WTC11 (cell line): ENCODE measurements around the gene COBL. TPM values are rescaled to one million over a fixed set of nuclear protein-coding genes. Genes with fewer than 3 reads are reported as not detected.
A peak's percentile ranks its signal among the peaks of the same experiment; 100 is the strongest.

Source experiments
- ATAC-seq: fragments of 200-7000 bp; cut with Tn5 transposase; 2 replicates; pipeline ENCODE4 v1.10.0; 2021; ENCODE audit warnings: mild to moderate bottlenecking, moderate library complexity
- CTCF ChIA-PET: fragments of 300-600 bp; sonication (Branson Sonifier 250); formaldehyde crosslinking; loops from one replicate; lab custom pipeline; 2021; ENCODE audit warnings: antibody characterized with exemption; lab: Charles Lee
- POLR2A ChIA-PET: fragments of 350-600 bp; sonication (Branson Sonifier 250); formaldehyde crosslinking; loops from one replicate; lab custom pipeline; 2021; ENCODE audit warnings: antibody characterized with exemption; lab: Charles Lee
- DNase-seq: peaks from one replicate; pipeline ENCODE4 v3.0.0; 2021; ENCODE audit warnings: low spot score
- H3K27ac Mint-ChIP-seq: 2 replicates; pipeline ENCODE4 v1.8.0; 2021; ENCODE audit warnings: mixed read lengths
- H3K27me3 Mint-ChIP-seq: 2 replicates; pipeline ENCODE4 v1.8.0; 2021; ENCODE audit warnings: low read depth, mild to moderate bottlenecking, moderate library complexity, mixed read lengths
- H3K36me3 Mint-ChIP-seq: 2 replicates; pipeline ENCODE4 v1.8.0; 2021; ENCODE audit warnings: mixed read lengths
- H3K4me1 Mint-ChIP-seq: 2 replicates; pipeline ENCODE4 v1.8.0; 2022; ENCODE audit warnings: mixed read lengths
- H3K4me3 Mint-ChIP-seq: 2 replicates; pipeline ENCODE4 v1.8.0; 2021; ENCODE audit warnings: mild to moderate bottlenecking, moderate library complexity, mixed read lengths
- H3K9me3 Mint-ChIP-seq: 2 replicates; pipeline ENCODE4 v1.8.0; 2021; ENCODE audit warnings: mixed read lengths
- ARID4B ChIP-seq: sonication (generic); formaldehyde crosslinking; IDR thresholded peaks from 2 replicates; pipeline ENCODE4 v1.8.0; 2023; ENCODE audit warnings: missing genetic modification reagents, mild to moderate bottlenecking, borderline replicate concordance
- E2F5 ChIP-seq: sonication (generic); formaldehyde crosslinking; IDR thresholded peaks from 2 replicates; pipeline ENCODE4 v1.8.1; 2022; ENCODE audit warnings: mild to moderate bottlenecking, moderate library complexity, missing genetic modification reagents
- EMX1 ChIP-seq: fragments of 250-450 bp; sonication (Bioruptor Pico); IDR thresholded peaks from 2 replicates; pipeline ENCODE4 v1.8.0; 2021; ENCODE audit warnings: mild to moderate bottlenecking
- GTF2I ChIP-seq: fragments of 250-450 bp; sonication (Bioruptor Pico); conservative IDR thresholded peaks from 2 replicates; pipeline ENCODE4 v1.4.0; 2021; ENCODE audit warnings: mild to moderate bottlenecking
- HMGXB4 ChIP-seq: sonication (generic); formaldehyde crosslinking; IDR thresholded peaks from 2 replicates; pipeline ENCODE4 v1.8.1; 2023; ENCODE audit warnings: mild to moderate bottlenecking, moderate library complexity, missing genetic modification reagents
- IRF1 ChIP-seq: sonication (generic); formaldehyde crosslinking; IDR thresholded peaks from 2 replicates; pipeline ENCODE4 v1.8.0; 2023; ENCODE audit warnings: missing genetic modification reagents
- MXD4 ChIP-seq: fragments of 250-450 bp; sonication (Bioruptor Pico); IDR thresholded peaks from 2 replicates; pipeline ENCODE4 v1.8.0; 2021; ENCODE audit warnings: mild to moderate bottlenecking, moderate library complexity, borderline replicate concordance
- NFYB ChIP-seq: sonication (generic); formaldehyde crosslinking; conservative IDR thresholded peaks from 2 replicates; pipeline ENCODE4 v1.8.0; 2022; ENCODE audit warnings: low read depth, missing genetic modification reagents
- NR3C1 ChIP-seq: sonication (generic); formaldehyde crosslinking; conservative IDR thresholded peaks from 2 replicates; pipeline ENCODE4 v1.8.1; 2023; ENCODE audit warnings: low read depth, mild to moderate bottlenecking, missing genetic modification reagents
- PRRX2 ChIP-seq: fragments of 250-450 bp; sonication (Bioruptor Pico); IDR thresholded peaks from 2 replicates; pipeline ENCODE4 v1.8.0; 2021; ENCODE audit warnings: mild to moderate bottlenecking
- USF1 ChIP-seq: sonication (generic); formaldehyde crosslinking; IDR thresholded peaks from 2 replicates; pipeline ENCODE4 v1.8.0; 2022; ENCODE audit warnings: mild to moderate bottlenecking, missing genetic modification reagents
- ZBTB21 ChIP-seq: sonication (generic); formaldehyde crosslinking; IDR thresholded peaks from 2 replicates; pipeline ENCODE4 v1.8.1; 2023; ENCODE audit warnings: mild to moderate bottlenecking, missing genetic modification reagents, borderline replicate concordance
- ZBTB43 ChIP-seq: sonication (generic); formaldehyde crosslinking; IDR thresholded peaks from 2 replicates; pipeline ENCODE4 v1.8.1; 2023; ENCODE audit warnings: mild to moderate bottlenecking, missing genetic modification reagents
- ZNF317 ChIP-seq: sonication (generic); formaldehyde crosslinking; IDR thresholded peaks from 2 replicates; pipeline ENCODE4 v1.8.1; 2023; ENCODE audit warnings: low read depth, mild to moderate bottlenecking, moderate library complexity, missing genetic modification reagents, borderline replicate concordance
- total RNA-seq: library from RNA; stranded (reverse); gene quantifications from 3 replicates; pipeline ENCODE4 v1.2.3, GENCODE V29; 2021
- TF ChIP-seq, protein P1 (sequence below): sonication (generic); formaldehyde crosslinking; IDR thresholded peaks from 2 replicates; pipeline ENCODE4 v1.8.0; 2022; ENCODE audit warnings: mild to moderate bottlenecking, missing genetic modification reagents
- TF ChIP-seq, protein P2 (sequence below): sonication (generic); formaldehyde crosslinking; conservative IDR thresholded peaks from 2 replicates; pipeline ENCODE4 v1.8.1; 2023; ENCODE audit warnings: mild to moderate bottlenecking, low read depth, missing genetic modification reagents, moderate library complexity

COBL gene
- total RNA-seq, 1 experiment from 2014 or later, result 36.5 TPM

DNA sequence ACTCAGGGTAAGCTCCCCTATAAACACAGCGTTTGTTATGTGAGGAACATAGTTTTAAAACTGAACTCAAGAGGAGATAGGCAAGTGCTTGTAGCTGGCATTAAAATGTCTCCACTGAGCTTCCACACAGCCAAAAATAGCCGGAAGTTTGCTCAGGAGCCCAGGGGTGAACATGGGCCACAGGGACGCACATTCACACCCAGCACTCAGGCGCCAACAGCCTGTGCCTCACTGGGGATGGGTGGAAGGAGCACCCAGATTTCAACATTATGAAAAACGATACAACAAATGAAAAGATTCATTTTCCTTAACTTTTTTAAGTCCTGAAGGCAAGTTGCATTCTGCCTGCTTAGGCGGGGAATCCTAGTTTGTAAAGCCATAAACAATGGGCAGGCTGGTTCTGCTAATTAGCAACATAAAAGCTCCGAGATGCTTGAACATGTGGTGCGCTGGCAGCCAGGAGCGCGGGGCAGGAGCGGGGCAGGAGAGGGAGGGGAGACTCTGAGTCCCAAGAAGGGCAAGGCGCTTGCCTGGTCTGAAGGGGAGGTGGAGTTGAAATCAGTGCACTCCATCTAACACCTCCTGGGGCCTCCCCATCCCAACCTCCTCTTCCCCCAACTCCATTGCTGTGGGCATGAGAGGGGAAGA is 235.9 kb downstream of the COBL start (continued):
- TF ChIP-seq ARID4B (CRISPR knock-in tag) (no peak), USF1 (CRISPR knock-in tag) (peak; percentile 25; the same call in 1 of the 2 replicates), ZBTB43 (CRISPR knock-in tag) (no peak)
- TF ChIP-seq, protein P1, sequence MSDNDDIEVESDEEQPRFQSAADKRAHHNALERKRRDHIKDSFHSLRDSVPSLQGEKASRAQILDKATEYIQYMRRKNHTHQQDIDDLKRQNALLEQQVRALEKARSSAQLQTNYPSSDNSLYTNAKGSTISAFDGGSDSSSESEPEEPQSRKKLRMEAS (CRISPR knock-in tag), result peak; percentile 32; the same call in 1 of the 2 replicates

GRCh38 chr7:51080216-51080615 is 236.4 kb downstream of the COBL start:
- no peak for TF ChIP-seq HMGXB4 (CRISPR knock-in tag)
- no peak for TF ChIP-seq E2F5 (CRISPR knock-in tag)
- TF ChIP-seq ARID4B (CRISPR knock-in tag), result no peak
- TF ChIP-seq IRF1, result no peak
- no peak for TF ChIP-seq PRRX2
- TF ChIP-seq, protein P2, sequence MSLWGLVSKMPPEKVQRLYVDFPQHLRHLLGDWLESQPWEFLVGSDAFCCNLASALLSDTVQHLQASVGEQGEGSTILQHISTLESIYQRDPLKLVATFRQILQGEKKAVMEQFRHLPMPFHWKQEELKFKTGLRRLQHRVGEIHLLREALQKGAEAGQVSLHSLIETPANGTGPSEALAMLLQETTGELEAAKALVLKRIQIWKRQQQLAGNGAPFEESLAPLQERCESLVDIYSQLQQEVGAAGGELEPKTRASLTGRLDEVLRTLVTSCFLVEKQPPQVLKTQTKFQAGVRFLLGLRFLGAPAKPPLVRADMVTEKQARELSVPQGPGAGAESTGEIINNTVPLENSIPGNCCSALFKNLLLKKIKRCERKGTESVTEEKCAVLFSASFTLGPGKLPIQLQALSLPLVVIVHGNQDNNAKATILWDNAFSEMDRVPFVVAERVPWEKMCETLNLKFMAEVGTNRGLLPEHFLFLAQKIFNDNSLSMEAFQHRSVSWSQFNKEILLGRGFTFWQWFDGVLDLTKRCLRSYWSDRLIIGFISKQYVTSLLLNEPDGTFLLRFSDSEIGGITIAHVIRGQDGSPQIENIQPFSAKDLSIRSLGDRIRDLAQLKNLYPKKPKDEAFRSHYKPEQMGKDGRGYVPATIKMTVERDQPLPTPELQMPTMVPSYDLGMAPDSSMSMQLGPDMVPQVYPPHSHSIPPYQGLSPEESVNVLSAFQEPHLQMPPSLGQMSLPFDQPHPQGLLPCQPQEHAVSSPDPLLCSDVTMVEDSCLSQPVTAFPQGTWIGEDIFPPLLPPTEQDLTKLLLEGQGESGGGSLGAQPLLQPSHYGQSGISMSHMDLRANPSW, result no peak
- no peak for TF ChIP-seq NFYB (CRISPR knock-in tag)
- TF ChIP-seq MXD4 (CRISPR knock-in tag), result no peak
- TF ChIP-seq EMX1 (CRISPR knock-in tag), result no peak
- TF ChIP-seq ZBTB21 (CRISPR knock-in tag), result no peak
- no peak for TF ChIP-seq GTF2I (CRISPR knock-in tag)
- TF ChIP-seq NR3C1 (CRISPR knock-in tag), result no peak
- TF ChIP-seq ZNF317 (CRISPR knock-in tag), result no peak
- Mint-ChIP-seq H3K9me3 (peaks cover 11% of the 10 kb centered on the region), H3K36me3 (peaks cover 19% of the 10 kb centered on the region), H3K27me3 (no peaks in the 10 kb centered on the region), H3K4me3 (no peak overlapping the region), H3K27ac (peak overlapping the region; percentile 89), H3K4me1 (peaks cover 58% of the 10 kb centered on the region)
- DNase-seq (no peak), ATAC-seq (no peak)
- CTCF ChIA-PET, result interaction anchor here (1.0 to 3.1 kb wide), 7 partner anchors 10 to 82 kb away, joined by 3 to 12 read pairs (median 8); no protein-coding TSS in a partner anchor
- POLR2A ChIA-PET, result interaction anchor here (1.1 kb wide), 1 partner anchor 8 kb away, joined by 3 read pairs; no protein-coding TSS in a partner anchor
